OCI-LY7 (cell line): ENCODE results near the gene C2CD4B. TPM values are rescaled to one million over a fixed set of nuclear protein-coding genes. Genes with fewer than 3 reads are reported as not detected.

ENCODE experiments used
- BruUV-seq: library from RNA; stranded (reverse); fragments of 400-500 nt; replicated peaks from 2 replicates; lab custom pipeline; 2021; lab: Mats Ljungman, UMichigan
- CTCF ChIA-PET: fragments of 300-600 bp; sonication (Branson Sonifier 250); formaldehyde crosslinking; loops from one replicate; lab custom pipeline; 2022; ENCODE audit warnings: antibody characterized with exemption; ENCODE audit not compliant: unreplicated experiment; lab: Charles Lee
- POLR2A ChIA-PET: fragments of 300-600 bp; sonication (Branson Sonifier 250); formaldehyde crosslinking; loops from one replicate; lab custom pipeline; 2022; ENCODE audit warnings: antibody characterized with exemption; lab: Charles Lee
- DNase-seq: peaks from one replicate; pipeline ENCODE4 v3.0.0-alpha.2; 2015; ENCODE audit warnings: low spot score
- H2AFZ ChIP-seq: fragments of 200-600 bp; sonication (generic), shearing (Covaris generic); 2 replicates; pipeline ENCODE4 v1.6.1; 2014; ENCODE audit warnings: mild to moderate bottlenecking, antibody characterized with exemption, low read length, moderate library complexity
- H3K27ac ChIP-seq: fragments of 200-600 bp; sonication (generic); 2 replicates; pipeline ENCODE4 v1.5.1; 2014; ENCODE audit warnings: mixed run types, low read depth, mild to moderate bottlenecking, moderate library complexity, low read length, inconsistent platforms; ENCODE audit not compliant: poor library complexity, severe bottlenecking
- H3K36me3 ChIP-seq: fragments of 200-600 bp; sonication (generic); 2 replicates; pipeline ENCODE4 v1.6.1; 2014; ENCODE audit warnings: mild to moderate bottlenecking, antibody characterized with exemption, low read length, moderate library complexity, mixed read lengths; ENCODE audit not compliant: insufficient read depth
- H3K4me1 ChIP-seq: fragments of 200-600 bp; sonication (generic); 2 replicates; pipeline ENCODE4 v1.5.1; 2014; ENCODE audit warnings: mild to moderate bottlenecking, low read length; ENCODE audit not compliant: insufficient read depth, poor library complexity, severe bottlenecking
- H3K4me2 ChIP-seq: fragments of 200-600 bp; sonication (generic); 2 replicates; pipeline ENCODE4 v1.6.1; 2014; ENCODE audit warnings: mild to moderate bottlenecking, low read length
- H3K4me3 ChIP-seq: fragments of 200-600 bp; sonication (generic); 2 replicates; pipeline ENCODE4 v1.5.1; 2014; ENCODE audit warnings: mild to moderate bottlenecking, low read depth, low read length; ENCODE audit not compliant: poor library complexity, severe bottlenecking
- H3K79me2 ChIP-seq: fragments of 200-600 bp; sonication (generic); 2 replicates; pipeline ENCODE4 v1.6.1; 2016; ENCODE audit warnings: low read depth, mild to moderate bottlenecking, low read length, moderate library complexity, mixed read lengths; ENCODE audit not compliant: insufficient read depth
- H3K9me2 ChIP-seq: fragments of 200-600 bp; sonication (generic); 2 replicates; pipeline ENCODE4 v1.6.1; 2016; ENCODE audit warnings: mild to moderate bottlenecking, low read length, mixed read lengths; ENCODE audit not compliant: insufficient read depth
- H3K9me3 ChIP-seq: fragments of 200-600 bp; sonication (generic); 2 replicates; pipeline ENCODE4 v1.6.1; 2014; ENCODE audit warnings: mild to moderate bottlenecking, mixed run types, low read length, mixed read lengths
- H4K20me1 ChIP-seq: fragments of 200-600 bp; sonication (generic); 2 replicates; pipeline ENCODE4 v1.6.1; 2014; ENCODE audit warnings: mild to moderate bottlenecking, antibody characterized with exemption, low read length, moderate library complexity, mixed read lengths; ENCODE audit not compliant: insufficient read depth
- EZH2phosphoT487 ChIP-seq: fragments of 200-600 bp; sonication (generic); IDR thresholded peaks from 2 replicates; pipeline ENCODE4 v1.6.1; 2018; ENCODE audit warnings: low read depth, borderline replicate concordance, mild to moderate bottlenecking, mixed run types, antibody characterized with exemption, low read length, moderate library complexity, mixed read lengths
- intact Hi-C: fragments of 100-400 bp; cut with micrococcal nuclease; formaldehyde crosslinking; loops from one replicate; pipeline ENCODE4 v1.10.0; 2022; ENCODE audit not compliant: unreplicated experiment
- total RNA-seq, 2 experiments: library from RNA; depleted of rRNA in 1 of 2; stranded (reverse); fragments of >200 nt in 1 of 2; shearing (Covaris generic) in 1 of 2; gene quantifications; 2 replicates each; pipeline ENCODE4 v1.2.3, GENCODE V29; 2014 to 2022
- TF ChIP-seq, protein P1 (sequence below): fragments of 200-600 bp; sonication (generic); conservative IDR thresholded peaks from 2 replicates; pipeline ENCODE4 v1.5.1; 2014; ENCODE audit warnings: mild to moderate bottlenecking, antibody characterized with exemption, low read length, moderate library complexity, mixed read lengths

The C2CD4B gene
- total RNA-seq, 2 experiments from 2014 or later = not detected

DNA sequence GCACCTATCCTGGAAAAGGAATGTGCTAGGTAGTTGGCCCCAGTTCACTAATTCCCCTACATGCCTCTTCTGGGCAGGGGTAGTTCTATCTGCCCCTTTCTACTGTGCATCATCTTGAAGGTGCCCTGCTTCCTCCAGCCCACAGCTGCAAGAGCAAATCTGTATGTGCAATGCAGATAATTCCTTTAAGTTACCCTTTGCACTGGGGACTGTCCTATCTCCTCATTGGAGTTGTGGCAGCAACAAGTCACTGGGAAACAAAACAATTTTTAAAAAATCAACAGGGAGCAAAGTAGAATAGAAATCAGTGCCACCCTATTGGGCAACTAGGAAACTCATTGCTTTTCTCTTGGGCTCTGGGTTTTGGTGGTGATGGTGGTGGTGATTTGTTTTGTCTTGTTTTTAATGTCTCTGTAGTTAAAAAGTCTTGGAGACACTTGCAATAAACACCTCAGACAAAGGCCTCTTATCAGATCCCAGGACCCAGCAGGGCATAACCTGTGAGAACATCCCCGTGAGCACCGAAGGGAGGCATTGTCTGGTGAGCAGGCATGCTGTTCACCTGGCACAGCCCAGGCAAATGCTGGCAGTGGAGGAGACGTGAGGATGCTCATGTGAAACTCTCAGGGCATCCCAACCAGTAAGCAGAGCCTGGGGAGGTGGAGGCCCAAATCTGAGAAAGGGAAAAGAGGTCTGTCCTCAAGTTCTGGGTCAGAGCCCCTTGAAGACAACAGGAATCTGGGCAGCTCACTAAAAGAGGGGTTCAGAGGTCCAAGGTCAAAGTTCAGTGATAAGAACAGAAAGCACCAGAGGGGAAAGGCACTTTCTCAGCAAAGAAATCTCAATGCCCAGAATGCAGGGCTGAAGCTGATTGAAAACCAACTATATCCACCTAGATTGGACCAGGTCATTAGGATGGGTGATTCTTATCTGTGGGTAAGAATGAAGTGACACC lies 27.9 kb downstream of the C2CD4B start:
- Histone ChIP-seq H3K9me3 (no peaks in the 10 kb centered on the region), H4K20me1 (no peaks in the 10 kb centered on the region), H3K9me2 (no peaks in the 10 kb centered on the region), H2AFZ (no peak overlapping the region), H3K36me3 (no peaks in the 10 kb centered on the region), H3K4me2 (no peak overlapping the region), H3K79me2 (no peaks in the 10 kb centered on the region), H3K4me1 (no peaks in the 10 kb centered on the region), H3K4me3 (no peak overlapping the region), H3K27ac (no peak overlapping the region)
- CTCF ChIA-PET = no interaction called here
- no peak for DNase-seq
- intact Hi-C loops = no loop called here
- no TSS peak for BruUV-seq
- TF ChIP-seq EZH2phosphoT487 = no peak
- POLR2A ChIA-PET = interaction anchor here (0.6 to 0.7 kb wide), 2 partner anchors 15 to 64 kb away, joined by 3 read pairs; no protein-coding TSS in a partner anchor

DNA sequence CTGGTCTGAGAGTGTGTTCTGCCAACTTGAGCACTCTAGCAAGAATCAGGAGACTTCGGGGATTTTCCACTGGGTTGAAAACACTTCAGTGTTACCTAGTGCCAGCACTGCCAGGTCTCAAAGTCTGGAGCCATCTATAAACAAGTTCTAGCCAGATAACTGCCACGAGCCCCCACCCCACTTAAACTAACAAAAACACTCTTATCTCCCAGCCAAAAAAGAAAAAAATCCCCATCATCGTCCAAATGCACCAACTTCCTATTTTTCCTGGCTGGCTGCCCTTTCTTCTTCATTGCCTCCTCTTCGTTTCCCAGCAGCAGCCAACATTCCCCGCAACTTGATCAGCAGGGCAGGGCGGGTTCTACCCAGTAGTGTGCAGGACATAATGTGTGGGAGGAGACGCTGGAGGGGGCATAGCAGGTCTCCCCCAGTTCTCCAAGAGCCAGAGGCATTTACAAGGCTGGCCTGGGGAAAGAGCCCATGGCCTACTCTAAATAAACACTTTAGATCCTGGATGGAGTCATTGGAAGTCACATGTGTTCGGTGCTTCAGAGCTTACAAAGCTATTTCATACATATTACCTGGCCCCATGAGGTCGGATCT lies 29.5 kb downstream of the C2CD4B start:
- no peak overlapping the region for H2AFZ ChIP-seq
- DNase-seq = no peak
- no peak overlapping the region for H3K4me3 ChIP-seq
- H3K27ac ChIP-seq = no peak overlapping the region
- H4K20me1 ChIP-seq = no peaks in the 10 kb centered on the region
- ChIA-PET POLR2A (no interaction called here), CTCF (no interaction called here)
- no peaks in the 10 kb centered on the region for H3K79me2 ChIP-seq
- H3K9me3 ChIP-seq = no peaks in the 10 kb centered on the region
- no peaks in the 10 kb centered on the region for H3K9me2 ChIP-seq
- no peaks in the 10 kb centered on the region for H3K4me1 ChIP-seq
- intact Hi-C loops = no loop called here
- BruUV-seq = no TSS peak
- no peaks in the 10 kb centered on the region for H3K36me3 ChIP-seq
- no peak for TF ChIP-seq EZH2phosphoT487
- TF ChIP-seq, protein P1, sequence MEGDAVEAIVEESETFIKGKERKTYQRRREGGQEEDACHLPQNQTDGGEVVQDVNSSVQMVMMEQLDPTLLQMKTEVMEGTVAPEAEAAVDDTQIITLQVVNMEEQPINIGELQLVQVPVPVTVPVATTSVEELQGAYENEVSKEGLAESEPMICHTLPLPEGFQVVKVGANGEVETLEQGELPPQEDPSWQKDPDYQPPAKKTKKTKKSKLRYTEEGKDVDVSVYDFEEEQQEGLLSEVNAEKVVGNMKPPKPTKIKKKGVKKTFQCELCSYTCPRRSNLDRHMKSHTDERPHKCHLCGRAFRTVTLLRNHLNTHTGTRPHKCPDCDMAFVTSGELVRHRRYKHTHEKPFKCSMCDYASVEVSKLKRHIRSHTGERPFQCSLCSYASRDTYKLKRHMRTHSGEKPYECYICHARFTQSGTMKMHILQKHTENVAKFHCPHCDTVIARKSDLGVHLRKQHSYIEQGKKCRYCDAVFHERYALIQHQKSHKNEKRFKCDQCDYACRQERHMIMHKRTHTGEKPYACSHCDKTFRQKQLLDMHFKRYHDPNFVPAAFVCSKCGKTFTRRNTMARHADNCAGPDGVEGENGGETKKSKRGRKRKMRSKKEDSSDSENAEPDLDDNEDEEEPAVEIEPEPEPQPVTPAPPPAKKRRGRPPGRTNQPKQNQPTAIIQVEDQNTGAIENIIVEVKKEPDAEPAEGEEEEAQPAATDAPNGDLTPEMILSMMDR = no peak
- no peak overlapping the region for H3K4me2 ChIP-seq

DNA sequence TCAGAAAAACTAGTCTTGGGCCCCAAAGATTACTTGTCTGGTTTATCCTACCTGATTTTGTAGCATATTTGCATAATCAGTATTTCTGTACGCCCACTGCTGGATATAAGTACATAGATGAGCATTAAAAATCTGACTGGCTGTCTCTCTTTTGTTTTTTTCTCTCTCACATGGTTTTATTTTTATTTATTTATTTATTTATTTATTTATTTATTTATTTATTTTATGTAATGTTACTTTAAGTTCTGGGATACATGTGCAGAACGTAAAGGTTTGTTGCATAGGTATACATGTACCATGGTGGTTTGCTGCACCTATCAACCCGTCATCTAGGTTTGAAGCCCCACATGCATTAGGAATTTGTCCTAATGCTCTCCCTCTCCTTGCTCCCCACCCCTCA lies 31.9 kb downstream of the C2CD4B start:
- Histone ChIP-seq H3K4me3 (no peak overlapping the region), H3K4me2 (no peak overlapping the region), H3K4me1 (peaks cover 11% of the 10 kb centered on the region), H3K9me2 (no peaks in the 10 kb centered on the region), H3K36me3 (no peaks in the 10 kb centered on the region), H3K9me3 (no peaks in the 10 kb centered on the region), H2AFZ (no peak overlapping the region), H3K79me2 (no peaks in the 10 kb centered on the region), H4K20me1 (no peaks in the 10 kb centered on the region), H3K27ac (no peak overlapping the region)
- ChIA-PET CTCF (no interaction called here), POLR2A (no interaction called here)
- no peak for DNase-seq
- no peak for TF ChIP-seq EZH2phosphoT487
- TF ChIP-seq, protein P1 = no peak
- intact Hi-C loops = no loop called here
- no TSS peak for BruUV-seq
